Activated naive CD4-positive, alpha-beta T cell treated with anti-CD3 and anti-CD28 coated beads, Interleukin-2, amount 10 ng/mL, durations not matched to agents 7 days and 5 days (primary cell): ENCODE measurements around the gene SLC26A2.

Experiments used
- CTCF ChIA-PET: fragments of 350-600 bp; sonication (Branson Sonifier 250); formaldehyde crosslinking; loops from one replicate; lab custom pipeline; 2021; ENCODE audit warnings: antibody characterized with exemption; lab: Charles Lee
- DNase-seq: peaks from one replicate; pipeline ENCODE4 v3.0.0-alpha.2; 2020
- H3K27ac Mint-ChIP-seq: one replicate; pipeline ENCODE4 v1.8.0; 2021; ENCODE audit warnings: mild to moderate bottlenecking, moderate library complexity, mixed read lengths
- H3K27me3 Mint-ChIP-seq: one replicate; pipeline ENCODE4 v1.8.0; 2021; ENCODE audit warnings: mild to moderate bottlenecking, mixed read lengths
- H3K36me3 Mint-ChIP-seq: one replicate; pipeline ENCODE4 v1.8.0; 2021; ENCODE audit warnings: mixed read lengths
- H3K4me1 Mint-ChIP-seq: one replicate; pipeline ENCODE4 v1.8.0; 2021; ENCODE audit warnings: mixed read lengths
- H3K4me3 Mint-ChIP-seq: one replicate; pipeline ENCODE4 v1.8.0; 2021; ENCODE audit warnings: mild to moderate bottlenecking, moderate library complexity, mixed read lengths
- H3K9me3 Mint-ChIP-seq: one replicate; pipeline ENCODE4 v1.8.0; 2021; ENCODE audit warnings: mixed read lengths

Gene SLC26A2

GRCh38 chr5:150034662-150035061, 74.1 kb downstream of the SLC26A2 start:
- Mint-ChIP-seq H3K4me3 (no peak overlapping the region), H3K4me1 (no peaks in the 10 kb centered on the region), H3K36me3 (peaks cover 58% of the 10 kb centered on the region), H3K27ac (no peak overlapping the region), H3K27me3 (no peaks in the 10 kb centered on the region), H3K9me3 (no peaks in the 10 kb centered on the region)
- no peak for DNase-seq
- CTCF ChIA-PET = interaction anchor here (1.1 to 1.4 kb wide), 2 partner anchors 12 to 416 kb away, joined by 3 read pairs; no protein-coding TSS in a partner anchor

DNA sequence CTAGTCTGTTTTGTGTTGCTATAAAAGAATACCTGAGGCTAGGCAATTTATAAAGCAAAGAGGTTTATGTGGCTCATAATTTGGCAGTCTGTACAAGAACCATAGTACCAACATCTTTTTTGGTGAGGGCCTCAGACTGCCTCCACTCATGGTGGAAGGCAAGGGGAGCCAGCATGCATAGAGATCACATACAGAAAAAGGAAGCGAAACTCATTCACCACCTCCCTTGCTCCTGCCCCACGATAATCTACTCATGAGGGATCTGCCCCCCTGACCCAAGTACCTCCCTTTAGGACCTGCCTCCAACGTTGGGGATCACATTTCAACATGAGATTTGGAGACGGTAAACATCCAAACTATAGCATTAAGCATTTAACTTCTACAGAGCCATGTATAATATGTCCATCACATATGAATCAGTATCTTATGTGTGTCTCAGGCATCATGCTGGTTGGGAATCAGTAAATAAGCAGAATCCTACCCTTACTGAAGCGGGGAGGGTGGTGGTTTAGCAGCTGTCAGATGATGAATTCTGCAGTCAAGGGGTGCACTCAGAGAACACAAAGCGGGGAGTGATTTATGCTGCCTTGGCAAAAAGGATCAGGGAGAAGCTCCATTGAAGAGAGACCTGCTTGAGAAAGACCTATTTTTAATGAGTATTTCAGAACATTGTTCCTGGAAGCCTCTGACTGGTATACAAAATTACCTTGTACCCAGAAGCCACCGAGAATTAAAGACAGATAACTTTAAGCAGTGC, 74.8 kb downstream of the SLC26A2 start:
- Mint-ChIP-seq H3K4me1 (no peaks in the 10 kb centered on the region), H3K27me3 (no peaks in the 10 kb centered on the region), H3K36me3 (peaks cover 60% of the 10 kb centered on the region), H3K4me3 (no peak overlapping the region), H3K9me3 (no peaks in the 10 kb centered on the region), H3K27ac (no peak overlapping the region)
- no peak for DNase-seq
- CTCF ChIA-PET = interaction anchor here (1.1 to 1.4 kb wide), 2 partner anchors 13 to 417 kb away, joined by 3 read pairs; no protein-coding TSS in a partner anchor

DNA sequence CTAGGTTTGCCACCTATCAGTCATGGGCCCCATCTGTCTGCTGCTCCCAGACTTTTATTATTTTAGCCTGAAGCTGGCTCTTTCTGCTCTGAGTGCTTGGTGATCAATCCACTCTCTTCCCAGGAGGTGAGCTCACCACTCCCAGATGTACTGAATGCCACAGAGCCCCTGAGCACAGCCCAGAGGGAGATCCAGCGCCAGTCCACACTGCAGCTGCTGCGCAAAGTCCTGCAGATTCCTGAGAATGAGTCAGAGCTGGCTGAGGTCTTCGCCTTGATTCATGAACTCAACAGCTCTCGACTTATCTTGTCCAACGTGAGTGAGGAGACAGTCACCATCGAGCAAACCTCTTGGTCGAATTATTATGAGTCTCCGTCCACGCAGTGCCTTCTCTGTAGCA, 76.0 kb downstream of the SLC26A2 start:
- no peak overlapping the region for H3K4me3 Mint-ChIP-seq
- CTCF ChIA-PET = no interaction called here
- no peak for DNase-seq
- H3K27ac Mint-ChIP-seq = no peak overlapping the region
- no peaks in the 10 kb centered on the region for H3K27me3 Mint-ChIP-seq
- H3K4me1 Mint-ChIP-seq = no peaks in the 10 kb centered on the region
- peaks cover 58% of the 10 kb centered on the region for H3K36me3 Mint-ChIP-seq
- no peaks in the 10 kb centered on the region for H3K9me3 Mint-ChIP-seq
